Pancreas (tissue), 10 donors: ENCODE data around the gene LRMDA. TPM values are rescaled to one million over a fixed set of nuclear protein-coding genes. Genes with fewer than 3 reads are reported as not detected.

ENCODE experiments used
- ATAC-seq, 4 donors: fragments of 200-7000 bp; cut with Tn5 transposase; one replicate each; pipeline versions ENCODE4 v1.8.0 to v1.9.1; 2020; ENCODE audit warnings: mild to moderate bottlenecking in 4 of 4, moderate library complexity in 4 of 4
- DNase-seq, 6 donors: peaks; one replicate each; pipeline ENCODE4 v3.0.0-alpha.2; 2020
- FAIRE-seq: peaks from 2 replicates; lab custom pipeline; 2012; peaks lifted over from hg19 to GRCh38; lab: Jason Lieb, UNC
- H3K27ac ChIP-seq, 4 donors: fragments of 200-600 bp; sonication (generic); 1 replicate in 3 of 4; 2 replicates in 1 of 4; pipeline versions ENCODE4 v1.5.0 to v1.8.0; 2020
- H3K27me3 ChIP-seq, 4 donors: fragments of 200-600 bp; one replicate each; pipeline ENCODE4 v1.8.0; 2021
- H3K36me3 ChIP-seq, 3 donors: fragments of 200-600 bp; sonication (generic) in 1 of 3; one replicate each; pipeline versions ENCODE4 v1.5.0 to v1.8.0; 2020 to 2021
- H3K4me1 ChIP-seq, 3 donors: fragments of 200-600 bp; one replicate each; pipeline ENCODE4 v1.8.0; 2021
- H3K4me3 ChIP-seq, 4 donors: fragments of 200-600 bp; sonication (generic) in 2 of 4; one replicate each; pipeline versions ENCODE4 v1.5.0 to v1.8.0; 2020 to 2021
- H3K9me3 ChIP-seq, 4 donors: fragments of 200-600 bp; one replicate each; pipeline ENCODE4 v1.8.0; 2021
- CTCF ChIP-seq, 4 donors: fragments of 200-600 bp; sonication (generic) in 3 of 4; IDR thresholded peaks; one replicate each; pipeline versions ENCODE4 v1.5.0 to v1.8.0; 2021; ENCODE audit warnings: antibody characterized with exemption in 4 of 4
- WGBS, 2 donors: extraction: QIAGEN DNeasy Blood & Tissue Kit; methylation state at CpG; one replicate each; pipeline ENCODE4 v1.1.7; 2013; 5-methylcytosine and 5-hydroxymethylcytosine counted together
- intact Hi-C, 3 donors: fragments of 100-400 bp; cut with DNase I; formaldehyde crosslinking; loops; one replicate each; pipeline versions ENCODE4 v1.11.1 to v1.14.2; 2022
- polyA plus RNA-seq, 2 donors: library from polyadenylated mRNA; stranded (reverse); fragments of 200-250 nt; gene quantifications; one replicate each; pipeline ENCODE4 v1.2.3, GENCODE V29; 2013
- total RNA-seq, 6 donors: library from RNA; stranded (reverse); fragmentation: NEBNext Ultra II Directional in 4 of 6; extraction: Animal tissue kit (Norgen Biotek cat#: 25700) in 4 of 6; gene quantifications; one replicate each; pipeline versions ENCODE4 v1.2.1 to v1.2.4, GENCODE V29; 2021 to 2023
- donor health status: healthy with polysubstance abuse.
- donor health status: DM: no; HTN: no; CAD: no; lungs with moderate emphysema.
- donor health status: DM: no; HTN: no; CAD: no.
- donor health status: control.
- donor health status: control.
- donor health status: Bipolar disorder and iron deficiency.
- donor health status: DM: yes; HTN: yes; CAD: no.
- donor health status: DM: no; HTN: no; CAD: no.
- donor health status: DM: no; HTN: no; CAD: no.
- donor health status: DM: yes; HTN: yes; CAD: no.

The LRMDA gene
- total and polyA plus RNA-seq, 8 donors, result 4.6 to 21.2 (median 13.4) TPM

GRCh38 chr10:75476569-75476968 lies 45.1 kb downstream of the LRMDA start:
- H3K9me3 ChIP-seq, result no peaks in the 10 kb centered on the region
- TF ChIP-seq CTCF (IDR thresholded peaks at IDR 0.05), result no peak
- no peaks in the 10 kb centered on the region for H3K36me3 ChIP-seq
- DNase-seq, result no peak
- no peak overlapping the region for H3K27ac ChIP-seq
- intact Hi-C loops, result no loop called here
- no peak for FAIRE-seq
- peak in 1 of 4 donors; percentile 27 for ATAC-seq
- H3K4me3 ChIP-seq, result no peak overlapping the region
- peaks cover 0 to 7% (median 0%) of the 10 kb centered on the region in 3 donors for H3K4me1 ChIP-seq
- no peaks in the 10 kb centered on the region for H3K27me3 ChIP-seq

GRCh38 chr10:75476985-75477384 lies 45.6 kb downstream of the LRMDA start:
- TF ChIP-seq CTCF (IDR thresholded peaks at IDR 0.05), result no peak
- Histone ChIP-seq H3K36me3 (no peaks in the 10 kb centered on the region), H3K9me3 (no peaks in the 10 kb centered on the region), H3K4me1 (peaks cover 0 to 7% (median 0%) of the 10 kb centered on the region in 3 donors), H3K27me3 (no peaks in the 10 kb centered on the region), H3K27ac (no peak overlapping the region), H3K4me3 (no peak overlapping the region)
- WGBS, 2 donors, result 95 to 98% methylated on average over 3 of the region's 3 CpGs
- FAIRE-seq (no peak), ATAC-seq (no peak), DNase-seq (no peak)
- intact Hi-C loops, result no loop called here

- no peak for TF ChIP-seq CTCF (IDR thresholded peaks at IDR 0.05)
- intact Hi-C loops, result no loop called here
- no peaks in the 10 kb centered on the region for H3K9me3 ChIP-seq
- H3K27ac ChIP-seq, result no peak overlapping the region
- no peaks in the 10 kb centered on the region for H3K36me3 ChIP-seq
- H3K4me3 ChIP-seq, result no peak overlapping the region
- ATAC-seq (no peak), DNase-seq (no peak), FAIRE-seq (no peak)
- peaks cover 0 to 7% (median 0%) of the 10 kb centered on the region in 3 donors for H3K4me1 ChIP-seq
- 86 to 97% methylated on average over 4 of the region's 4 CpGs for WGBS, 2 donors
- H3K27me3 ChIP-seq, result no peaks in the 10 kb centered on the region
These were observed 46.3 kb downstream of the LRMDA start for GRCh38 chr10:75477680-75478079.

GRCh38 chr10:75480374-75480773 lies 49.0 kb downstream of the LRMDA start:
- 97 to 98% methylated on average over 3 of the region's 3 CpGs for WGBS, 2 donors
- Histone ChIP-seq H3K27me3 (no peaks in the 10 kb centered on the region), H3K9me3 (no peaks in the 10 kb centered on the region), H3K27ac (no peak overlapping the region), H3K4me3 (no peak overlapping the region), H3K36me3 (no peaks in the 10 kb centered on the region), H3K4me1 (peaks cover 0 to 7% (median 0%) of the 10 kb centered on the region in 3 donors)
- intact Hi-C loops, result no loop called here
- ATAC-seq, result no peak
- no peak for TF ChIP-seq CTCF (IDR thresholded peaks at IDR 0.05)
- no peak for FAIRE-seq
- DNase-seq, result no peak

GRCh38 chr10:75483188-75483587 lies 51.8 kb downstream of the LRMDA start:
- Histone ChIP-seq H3K27ac (no peak overlapping the region), H3K9me3 (no peaks in the 10 kb centered on the region), H3K36me3 (no peaks in the 10 kb centered on the region), H3K27me3 (no peaks in the 10 kb centered on the region), H3K4me1 (no peaks in the 10 kb centered on the region), H3K4me3 (no peak overlapping the region)
- FAIRE-seq, result no peak
- no peak for DNase-seq
- ATAC-seq, result no peak
- intact Hi-C loops, result no loop called here
- WGBS, 2 donors, result 96 to 100% methylated on average over 1 of the region's 1 CpG
- no peak for TF ChIP-seq CTCF (IDR thresholded peaks at IDR 0.05)
